Measurements from ENCODE around the gene AP1AR. TPM values are rescaled to one million over a fixed set of nuclear protein-coding genes. Genes with fewer than 3 reads are reported as not detected.

The AP1AR gene
- total and polyA plus RNA-seq, 2 of the 4 experiments (the other 2 are of a cell fraction): 4.0 to 4.7 TPM

- in situ Hi-C loops (cut with MboI; ENCODE audit: low sequenced_read_pairs) (no loop called here), intact Hi-C loops (cut with micrococcal nuclease) (loop anchor here (1.0 to 2.0 kb wide), 2 partner anchors 16 to 21 kb away; partner anchors contain the start of gene AP1AR), dilution Hi-C loops (cut with HindIII; ENCODE audit: low sequenced_read_pairs, unreplicated experiment) (no loop called here)
- Histone ChIP-seq H3K9me3 (ENCODE audit: control insufficient read depth, insufficient read depth, low read length) (no peaks in the 10 kb centered on the region), H4K20me1 (ENCODE audit: insufficient read depth, low read length) (no peaks in the 10 kb centered on the region), H2BK15ac (ENCODE audit: low read depth, low read length) (no peak overlapping the region), H3K4ac (ENCODE audit: low read depth, low read length) (no peak overlapping the region), H3K23ac (ENCODE audit: low read depth, low read length) (no peak overlapping the region), H2AK9ac (replicated peaks; ENCODE audit: low read depth, low read length, poor library complexity) (no peak overlapping the region), H3K9ac (ENCODE audit: low read depth, low read length) (no peak overlapping the region), H3K27ac (ENCODE audit: insufficient read depth, low read length) (peak overlapping the region; percentile 49; the same call in 1 of the 2 replicates), H3K18ac (ENCODE audit: low read depth, low read length) (peak overlapping the region; percentile 36; the same call in 1 of the 2 replicates), H3K4me2 (ENCODE audit: low read depth, low read length) (no peak overlapping the region), H3K36me3 (ENCODE audit: control insufficient read depth, insufficient read depth, low read length) (no peaks in the 10 kb centered on the region), H2AK5ac (ENCODE audit: low read depth, low read length) (no peak overlapping the region), H3K56ac (ENCODE audit: extremely low read depth, insufficient read depth, low read length) (no peak overlapping the region), H4K5ac (ENCODE audit: low read depth, low read length) (no peak overlapping the region; the same call in 1 of the 2 replicates), H3K79me1 (ENCODE audit: low read depth in 1 of 2, low read length in 2 of 2) (no peaks in the 10 kb centered on the region), H2BK120ac (ENCODE audit: low read depth, low read length) (no peak overlapping the region), H4K8ac (ENCODE audit: low read depth in 2 of 2, low read length in 2 of 2) (no peak overlapping the region; a peak in 1 of 4 replicates), H3K27me3 (ENCODE audit: control insufficient read depth, insufficient read depth, low read length) (no peaks in the 10 kb centered on the region), H2AFZ (replicated peaks; ENCODE audit: low read length, poor library complexity) (no peak overlapping the region), H3K4me1 (ENCODE audit: control insufficient read depth, insufficient read depth, low read length) (peaks cover 3% of the 10 kb centered on the region), H3K9me1 (ENCODE audit: insufficient read depth, low read length) (no peaks in the 10 kb centered on the region), H2BK20ac (ENCODE audit: low read depth, low read length) (no peak overlapping the region; the same call in 1 of the 2 replicates), H2BK5ac (ENCODE audit: low read depth, low read length, poor library complexity, severe bottlenecking) (peak overlapping the region; percentile 56), H3K14ac (replicated peaks; ENCODE audit: low read depth, low read length) (no peak overlapping the region), H4K91ac (ENCODE audit: insufficient read depth, low read depth, low read length) (no peak overlapping the region), H3K4me3 (ENCODE audit: insufficient read depth, low read depth, low read length) (no peak overlapping the region)
- no TSS peak for BruUV-seq (replicated peaks)
- ATAC-seq (ENCODE audit: low read depth) (peak; percentile 27; the same call in 1 of the 2 replicates), DNase-seq (peak; percentile 27)
- POLR2A ChIA-PET (ENCODE audit: unreplicated experiment): no interaction called here
- CTCF ChIA-PET: interaction anchor here (0.8 to 1.5 kb wide), 8 partner anchors 10 to 116 kb away, joined by 3 to 6 read pairs (median 4); partner anchors contain the start of gene AP1AR
- TF ChIP-seq BHLHE40 (IDR thresholded peaks at IDR 0.05; ENCODE audit: low read depth, low read length): no peak
- TF ChIP-seq CEBPB (IDR thresholded peaks at IDR 0.05; ENCODE audit: low read depth, low read length): no peak
- TF ChIP-seq RFX5 (IDR thresholded peaks at IDR 0.05; ENCODE audit: low read depth, low read length): no peak
- TF ChIP-seq SMC3 (IDR thresholded peaks at IDR 0.05; ENCODE audit: low read depth, low read length): 0 out of 2 replicates have a peak, but pooled peaks have one; percentile 10
- TF ChIP-seq FOS (IDR thresholded peaks at IDR 0.05; ENCODE audit: low read depth, low read length): no peak
- TF ChIP-seq USF2 (IDR thresholded peaks at IDR 0.05; ENCODE audit: low read depth, low read length): no peak
- TF ChIP-seq CHD1 (IDR thresholded peaks at IDR 0.05; ENCODE audit: low read depth, low read length): no peak
- no peak for TF ChIP-seq NFE2L2 (IDR thresholded peaks at IDR 0.05; ENCODE audit: low read depth, low read length)
- no peak for TF ChIP-seq ELK1 (IDR thresholded peaks at IDR 0.05; ENCODE audit: borderline replicate concordance, low read depth, low read length)
- peak; percentile 32; the same call in 1 of the 2 replicates for TF ChIP-seq CTCF (conservative IDR thresholded peaks at IDR 0.05; ENCODE audit: low read depth, low read length)
- no peak for TF ChIP-seq MAZ (IDR thresholded peaks at IDR 0.05; ENCODE audit: borderline replicate concordance, low read depth, low read length)
- TF ChIP-seq RCOR1 (IDR thresholded peaks at IDR 0.05; ENCODE audit: insufficient replicate concordance, low read length): no peak
- TF ChIP-seq MXI1 (IDR thresholded peaks at IDR 0.05; ENCODE audit: borderline replicate concordance, low read depth, low read length): no peak
- TF ChIP-seq POLR2A (IDR thresholded peaks at IDR 0.05; ENCODE audit: low read depth, low read length): no peak
Measured at GRCh38 chr4:112214390-112215264, 17.0 kb upstream of the AP1AR start.

Measured in IMR-90 (cell line).